H9 (cell line): ENCODE results near the gene HAVCR1. TPM values are rescaled to one million over a fixed set of nuclear protein-coding genes. Genes with fewer than 3 reads are reported as not detected.
"Not testable (repeated sequence)": the region's sequence is repeated elsewhere in the genome, so short reads cannot be mapped to it uniquely, and the experiment has no call there.

Experiments used
- DNase-seq: peaks from one replicate; pipeline ENCODE4 v3.0.0-alpha.2; 2017
- H2AFZ ChIP-seq: one replicate; pipeline ENCODE4 v1.6.1; 2013; ENCODE audit warnings: mild to moderate bottlenecking, low read length, control low read depth, moderate library complexity
- H2AK5ac ChIP-seq: 2 replicates; pipeline ENCODE4 v1.6.1; 2013; ENCODE audit warnings: low read length, control low read depth, mixed read lengths; ENCODE audit not compliant: insufficient read length
- H2BK120ac ChIP-seq: one replicate; pipeline ENCODE4 v1.6.1; 2013; ENCODE audit warnings: low read depth, mild to moderate bottlenecking, low read length, control low read depth, inconsistent platforms; ENCODE audit not compliant: poor library complexity, severe bottlenecking
- H2BK12ac ChIP-seq: 2 replicates; pipeline ENCODE4 v1.6.1; 2013; ENCODE audit warnings: low read length, control low read depth, mixed read lengths, low read depth; ENCODE audit not compliant: insufficient read length
- H2BK15ac ChIP-seq: 2 replicates; pipeline ENCODE4 v1.6.1; 2013; ENCODE audit warnings: low read depth, low read length, control low read depth
- H2BK20ac ChIP-seq: one replicate; pipeline ENCODE4 v1.6.1; 2013; ENCODE audit warnings: low read depth, mild to moderate bottlenecking, low read length, control low read depth, inconsistent platforms; ENCODE audit not compliant: poor library complexity, severe bottlenecking
- H2BK5ac ChIP-seq: 2 replicates; pipeline ENCODE4 v1.6.1; 2013; ENCODE audit warnings: low read length, control low read depth, mixed read lengths; ENCODE audit not compliant: insufficient read length
- H3K14ac ChIP-seq: 2 replicates; pipeline ENCODE4 v1.6.1; 2013; ENCODE audit warnings: low read length, control low read depth; ENCODE audit not compliant: insufficient read depth
- H3K18ac ChIP-seq: 2 replicates; pipeline ENCODE4 v1.6.1; 2013; ENCODE audit warnings: low read depth, mild to moderate bottlenecking, mixed read lengths, low read length, control low read depth; ENCODE audit not compliant: insufficient read length
- H3K23ac ChIP-seq: 2 replicates; pipeline ENCODE4 v1.6.1; 2013; ENCODE audit warnings: low read length, control low read depth, mixed read lengths, low read depth; ENCODE audit not compliant: insufficient read length
- H3K23me2 ChIP-seq: 2 replicates; pipeline ENCODE4 v1.6.1; 2013; ENCODE audit warnings: low read depth, mild to moderate bottlenecking, mixed read lengths, low read length, control low read depth; ENCODE audit not compliant: insufficient read length, poor library complexity, severe bottlenecking
- H3K27ac ChIP-seq: 2 replicates; pipeline ENCODE4 v1.5.1; 2013; ENCODE audit warnings: low read length, control low read depth, mixed read lengths, low read depth; ENCODE audit not compliant: insufficient read length
- H3K27me3 ChIP-seq: 2 replicates; pipeline ENCODE4 v1.6.1; 2013; ENCODE audit warnings: low read length, control low read depth, inconsistent platforms; ENCODE audit not compliant: insufficient read depth
- H3K4ac ChIP-seq: 2 replicates; pipeline ENCODE4 v1.6.1; 2013; ENCODE audit warnings: low read depth, mild to moderate bottlenecking, control low read depth, inconsistent platforms, low read length, moderate library complexity
- H3K4me1 ChIP-seq: 2 replicates; pipeline ENCODE4 v1.6.1; 2013; ENCODE audit warnings: low read length, control low read depth, inconsistent platforms; ENCODE audit not compliant: insufficient read depth
- H3K4me2 ChIP-seq: 2 replicates; pipeline ENCODE4 v1.6.1; 2013; ENCODE audit warnings: low read length, control low read depth, mixed read lengths; ENCODE audit not compliant: insufficient read length, insufficient read depth
- H3K56ac ChIP-seq: 2 replicates; pipeline ENCODE4 v1.6.1; 2013; ENCODE audit warnings: low read depth, mild to moderate bottlenecking, mixed read lengths, low read length, control low read depth; ENCODE audit not compliant: insufficient read length
- H3K79me1 ChIP-seq: 2 replicates; pipeline ENCODE4 v1.6.1; 2013; ENCODE audit warnings: low read depth, mild to moderate bottlenecking, moderate library complexity, low read length, control low read depth, inconsistent platforms; ENCODE audit not compliant: insufficient read depth, poor library complexity, severe bottlenecking
- H3K79me2 ChIP-seq: 2 replicates; pipeline ENCODE4 v1.6.1; 2013; ENCODE audit warnings: low read length, control low read depth, inconsistent platforms; ENCODE audit not compliant: insufficient read depth
- H3K9ac ChIP-seq: 2 replicates; pipeline ENCODE4 v1.6.1; 2013; ENCODE audit warnings: low read length, control low read depth, mixed read lengths; ENCODE audit not compliant: insufficient read length; ENCODE audit errors: extremely low read depth
- H3K9me3 ChIP-seq: one replicate; pipeline ENCODE4 v1.6.1; 2013; ENCODE audit warnings: low read depth, low read length, inconsistent platforms; ENCODE audit not compliant: control insufficient read depth
- H3T11ph ChIP-seq: one replicate; pipeline ENCODE4 v1.6.1; 2013; ENCODE audit warnings: mild to moderate bottlenecking, low read length, control low read depth, inconsistent platforms
- H4K20me1 ChIP-seq: one replicate; pipeline ENCODE4 v1.6.1; 2013; ENCODE audit not compliant: control insufficient read depth, insufficient read length, insufficient read depth
- H4K5ac ChIP-seq: 2 replicates; pipeline ENCODE4 v1.6.1; 2013; ENCODE audit warnings: low read depth, mild to moderate bottlenecking, mixed read lengths, low read length, control low read depth; ENCODE audit not compliant: insufficient read length
- H4K8ac ChIP-seq: replicated peaks from 2 replicates; pipeline ENCODE4 v1.6.1; 2013; ENCODE audit warnings: low read length, control low read depth, mixed read lengths, low read depth; ENCODE audit not compliant: insufficient read length
- H4K91ac ChIP-seq: 2 replicates; pipeline ENCODE4 v1.6.1; 2013; ENCODE audit warnings: low read depth, mild to moderate bottlenecking, moderate library complexity, mixed read lengths, low read length, control low read depth; ENCODE audit not compliant: insufficient read length
- H3K27ac Mint-ChIP-seq, 3 experiments: 2 replicates in 2 of 3; 3 replicates in 1 of 3; pipeline ENCODE4 v1.8.0; 2020 to 2021; ENCODE audit warnings: mixed read lengths in 3 of 3, mild to moderate bottlenecking in 1 of 3, moderate library complexity in 1 of 3
- H3K27me3 Mint-ChIP-seq: 2 replicates; pipeline ENCODE4 v1.8.0; 2021; ENCODE audit warnings: low read depth, mild to moderate bottlenecking, moderate library complexity, mixed read lengths
- H3K36me3 Mint-ChIP-seq, 3 experiments: 2 replicates in 2 of 3; 3 replicates in 1 of 3; pipeline ENCODE4 v1.8.0; 2020 to 2021; ENCODE audit warnings: low read depth in 3 of 3, mixed read lengths in 3 of 3; ENCODE audit not compliant: insufficient read depth in 1 of 3
- H3K4me1 Mint-ChIP-seq, 2 experiments: 2 replicates each; pipeline ENCODE4 v1.8.0; 2020; ENCODE audit warnings: mixed read lengths in 2 of 2
- H3K4me3 Mint-ChIP-seq, 2 experiments: 2 replicates in 1 of 2; 3 replicates in 1 of 2; pipeline ENCODE4 v1.8.0; 2020 to 2021; ENCODE audit warnings: mild to moderate bottlenecking in 2 of 2, mixed read lengths in 2 of 2, moderate library complexity in 1 of 2
- H3K9me3 Mint-ChIP-seq, 2 experiments: 2 replicates in 1 of 2; 3 replicates in 1 of 2; pipeline ENCODE4 v1.8.0; 2020; ENCODE audit warnings: mild to moderate bottlenecking in 2 of 2, mixed read lengths in 2 of 2, moderate library complexity in 1 of 2
- WGBS: extraction: QIAGEN DNeasy Blood & Tissue Kit; methylation state at CpG from one replicate; pipeline ENCODE4 v1.1.7; 2013; ENCODE audit warnings: missing lambda C conversion rate, low lambda C conversion rate, mixed read lengths; ENCODE audit not compliant: insufficient read length; ENCODE audit errors: extremely low coverage; 5-methylcytosine and 5-hydroxymethylcytosine counted together
- total RNA-seq: library from RNA; stranded (reverse); gene quantifications from 2 replicates; pipeline ENCODE4 v1.2.1, GENCODE V29; 2021
- TF ChIP-seq, protein P1 (sequence below): fragments of 200-600 bp; sonication (generic); conservative IDR thresholded peaks from 3 replicates; pipeline ENCODE4 v1.8.0; 2021; ENCODE audit warnings: antibody characterized with exemption, mild to moderate bottlenecking

HAVCR1 gene
- total RNA-seq, 1 experiment from 2014 or later: not detected

DNA sequence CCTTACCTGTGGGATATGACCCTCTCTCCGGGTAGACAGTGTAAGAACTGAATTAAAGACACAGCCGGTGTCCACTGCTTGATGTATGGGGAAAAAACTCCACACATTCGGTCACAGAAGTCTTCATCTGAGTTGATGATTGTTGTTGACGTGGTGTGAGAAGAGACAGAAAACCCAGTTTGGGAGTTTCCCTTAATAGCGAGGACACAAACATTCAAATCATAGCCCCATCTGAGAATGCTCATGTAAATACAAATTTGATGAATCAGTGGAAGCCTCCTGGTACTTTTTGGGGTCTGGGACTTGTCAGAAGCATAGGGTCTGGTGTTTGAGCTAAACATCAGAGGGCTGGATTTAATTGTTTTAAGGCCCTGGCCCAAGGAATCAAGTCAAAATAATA lies 11.0 kb downstream of the HAVCR1 start:
- no CpG with 5 or more reads among the region's 5 CpGs for WGBS
- H3K56ac ChIP-seq: no peak overlapping the region
- no peak overlapping the region for H3K27ac Mint-ChIP-seq

DNA sequence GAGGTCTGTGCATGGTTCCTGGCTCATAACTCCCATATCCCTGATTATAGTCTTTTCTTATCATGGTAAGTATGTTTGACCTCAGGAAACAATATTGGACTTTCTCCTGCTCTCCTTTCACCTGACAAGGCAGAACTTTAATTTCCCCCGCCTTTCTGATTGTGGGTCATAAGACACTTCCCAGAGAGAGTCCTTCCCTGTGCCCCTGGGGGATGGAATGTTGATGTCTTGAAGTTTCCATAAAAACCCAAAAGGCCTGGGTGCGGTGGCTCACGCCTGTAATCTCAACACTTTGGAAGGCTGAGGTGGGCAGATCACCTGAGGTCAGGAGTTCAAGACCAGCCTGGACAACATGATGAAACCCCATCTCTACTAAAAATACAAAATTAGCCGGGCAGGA lies 11.9 kb downstream of the HAVCR1 start:
- Mint-ChIP-seq H3K27ac (0 out of 7 replicates have a peak overlapping the region, but pooled peaks of 1 of the 3 experiments have one; percentile 37), H3K4me1 (peaks cover 9 to 14% of the 10 kb centered on the region in 2 experiments)
- not testable (repeated sequence) for H3K4me1 ChIP-seq, H3K4me3 Mint-ChIP-seq, H3K18ac ChIP-seq, H4K5ac ChIP-seq, H2BK15ac ChIP-seq, H3K23ac ChIP-seq, H2BK20ac ChIP-seq, H3K56ac ChIP-seq, H3K79me1 ChIP-seq, H4K91ac ChIP-seq, H3K79me2 ChIP-seq, H4K8ac ChIP-seq, H3K27me3 ChIP-seq, DNase-seq, H2AK5ac ChIP-seq, H3K36me3 Mint-ChIP-seq, H3K9me3 Mint-ChIP-seq, H3K27me3 Mint-ChIP-seq, H3K9ac ChIP-seq, H3K14ac ChIP-seq, H3T11ph ChIP-seq, H4K20me1 ChIP-seq, H3K23me2 ChIP-seq, H2BK5ac ChIP-seq, H2BK120ac ChIP-seq, H3K9me3 ChIP-seq, H2AFZ ChIP-seq, H2BK12ac ChIP-seq, H3K4me2 ChIP-seq, H3K27ac ChIP-seq, H3K4ac ChIP-seq
- WGBS: no CpG with 5 or more reads among the region's 4 CpGs

More for the DNA sequence above, 11.0 kb downstream of the HAVCR1 start:
- H4K8ac ChIP-seq: no peak overlapping the region
- no peak overlapping the region for H2BK120ac ChIP-seq
- H3K9me3 Mint-ChIP-seq: no peaks in the 10 kb centered on the region; a peak in 1 of 5 replicates
- H3T11ph ChIP-seq: no peak overlapping the region
- H4K20me1 ChIP-seq: no peaks in the 10 kb centered on the region
- no peak overlapping the region for H2BK15ac ChIP-seq
- H3K27me3 ChIP-seq: no peaks in the 10 kb centered on the region
- H4K5ac ChIP-seq: no peak overlapping the region
- no peak overlapping the region for H2AK5ac ChIP-seq
- no peak overlapping the region for H2AFZ ChIP-seq
- no peak overlapping the region for H2BK20ac ChIP-seq
- no peaks in the 10 kb centered on the region for H3K79me2 ChIP-seq
- H3K36me3 Mint-ChIP-seq: no peaks in the 10 kb centered on the region; a peak in 1 of 7 replicates
- H3K4me1 ChIP-seq: 0 out of 2 replicates have a peak, but pooled peaks cover 5% of the 10 kb centered on the region
- no peak overlapping the region for H3K14ac ChIP-seq
- H2BK12ac ChIP-seq: no peak overlapping the region
- no peak overlapping the region for H4K91ac ChIP-seq
- H3K27ac ChIP-seq: no peak overlapping the region
- H2BK5ac ChIP-seq: no peak overlapping the region
- no peaks in the 10 kb centered on the region for H3K9me3 ChIP-seq
- no peaks in the 10 kb centered on the region for H3K79me1 ChIP-seq
- no peak overlapping the region for H3K18ac ChIP-seq
- no peak for DNase-seq
- H3K23me2 ChIP-seq: no peaks in the 10 kb centered on the region
- TF ChIP-seq, protein P1, sequence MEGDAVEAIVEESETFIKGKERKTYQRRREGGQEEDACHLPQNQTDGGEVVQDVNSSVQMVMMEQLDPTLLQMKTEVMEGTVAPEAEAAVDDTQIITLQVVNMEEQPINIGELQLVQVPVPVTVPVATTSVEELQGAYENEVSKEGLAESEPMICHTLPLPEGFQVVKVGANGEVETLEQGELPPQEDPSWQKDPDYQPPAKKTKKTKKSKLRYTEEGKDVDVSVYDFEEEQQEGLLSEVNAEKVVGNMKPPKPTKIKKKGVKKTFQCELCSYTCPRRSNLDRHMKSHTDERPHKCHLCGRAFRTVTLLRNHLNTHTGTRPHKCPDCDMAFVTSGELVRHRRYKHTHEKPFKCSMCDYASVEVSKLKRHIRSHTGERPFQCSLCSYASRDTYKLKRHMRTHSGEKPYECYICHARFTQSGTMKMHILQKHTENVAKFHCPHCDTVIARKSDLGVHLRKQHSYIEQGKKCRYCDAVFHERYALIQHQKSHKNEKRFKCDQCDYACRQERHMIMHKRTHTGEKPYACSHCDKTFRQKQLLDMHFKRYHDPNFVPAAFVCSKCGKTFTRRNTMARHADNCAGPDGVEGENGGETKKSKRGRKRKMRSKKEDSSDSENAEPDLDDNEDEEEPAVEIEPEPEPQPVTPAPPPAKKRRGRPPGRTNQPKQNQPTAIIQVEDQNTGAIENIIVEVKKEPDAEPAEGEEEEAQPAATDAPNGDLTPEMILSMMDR: no peak
- no peak overlapping the region for H3K23ac ChIP-seq
- H3K4me2 ChIP-seq: no peak overlapping the region
- H3K27me3 Mint-ChIP-seq: no peaks in the 10 kb centered on the region
- H3K4me1 Mint-ChIP-seq: peaks cover 9 to 14% of the 10 kb centered on the region in 2 experiments
- H3K4ac ChIP-seq: no peak overlapping the region
- H3K4me3 Mint-ChIP-seq: no peak overlapping the region; a peak in 1 of 5 replicates
- H3K9ac ChIP-seq: no peak overlapping the region
